ENCODE results near the gene MASP2.

Gene MASP2

GRCh38 chr1:11059155-11059967 lies 12.3 kb upstream of the MASP2 start:
- TF ChIP-seq SIN3A (IDR thresholded peaks at IDR 0.05; ENCODE audit: borderline replicate concordance, insufficient read depth, low read length) = no peak
- TF ChIP-seq FOXP2 (optimal IDR thresholded peaks at IDR 0.05; ENCODE audit: borderline replicate concordance, extremely low read depth, extremely low read length, insufficient read depth) = no peak
- no peak for TF ChIP-seq POLR2AphosphoS5 (IDR thresholded peaks at IDR 0.05; ENCODE audit: low read depth, low read length)
- TF ChIP-seq, protein P1, sequence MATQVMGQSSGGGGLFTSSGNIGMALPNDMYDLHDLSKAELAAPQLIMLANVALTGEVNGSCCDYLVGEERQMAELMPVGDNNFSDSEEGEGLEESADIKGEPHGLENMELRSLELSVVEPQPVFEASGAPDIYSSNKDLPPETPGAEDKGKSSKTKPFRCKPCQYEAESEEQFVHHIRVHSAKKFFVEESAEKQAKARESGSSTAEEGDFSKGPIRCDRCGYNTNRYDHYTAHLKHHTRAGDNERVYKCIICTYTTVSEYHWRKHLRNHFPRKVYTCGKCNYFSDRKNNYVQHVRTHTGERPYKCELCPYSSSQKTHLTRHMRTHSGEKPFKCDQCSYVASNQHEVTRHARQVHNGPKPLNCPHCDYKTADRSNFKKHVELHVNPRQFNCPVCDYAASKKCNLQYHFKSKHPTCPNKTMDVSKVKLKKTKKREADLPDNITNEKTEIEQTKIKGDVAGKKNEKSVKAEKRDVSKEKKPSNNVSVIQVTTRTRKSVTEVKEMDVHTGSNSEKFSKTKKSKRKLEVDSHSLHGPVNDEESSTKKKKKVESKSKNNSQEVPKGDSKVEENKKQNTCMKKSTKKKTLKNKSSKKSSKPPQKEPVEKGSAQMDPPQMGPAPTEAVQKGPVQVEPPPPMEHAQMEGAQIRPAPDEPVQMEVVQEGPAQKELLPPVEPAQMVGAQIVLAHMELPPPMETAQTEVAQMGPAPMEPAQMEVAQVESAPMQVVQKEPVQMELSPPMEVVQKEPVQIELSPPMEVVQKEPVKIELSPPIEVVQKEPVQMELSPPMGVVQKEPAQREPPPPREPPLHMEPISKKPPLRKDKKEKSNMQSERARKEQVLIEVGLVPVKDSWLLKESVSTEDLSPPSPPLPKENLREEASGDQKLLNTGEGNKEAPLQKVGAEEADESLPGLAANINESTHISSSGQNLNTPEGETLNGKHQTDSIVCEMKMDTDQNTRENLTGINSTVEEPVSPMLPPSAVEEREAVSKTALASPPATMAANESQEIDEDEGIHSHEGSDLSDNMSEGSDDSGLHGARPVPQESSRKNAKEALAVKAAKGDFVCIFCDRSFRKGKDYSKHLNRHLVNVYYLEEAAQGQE (IDR thresholded peaks at IDR 0.05; ENCODE audit: insufficient read depth in 1 of 2, low read depth in 2 of 2, low read length in 2 of 2) = no peak
- no peak for TF ChIP-seq TAF1 (IDR thresholded peaks at IDR 0.05; ENCODE audit: borderline replicate concordance, insufficient read depth, low read length)

DNA sequence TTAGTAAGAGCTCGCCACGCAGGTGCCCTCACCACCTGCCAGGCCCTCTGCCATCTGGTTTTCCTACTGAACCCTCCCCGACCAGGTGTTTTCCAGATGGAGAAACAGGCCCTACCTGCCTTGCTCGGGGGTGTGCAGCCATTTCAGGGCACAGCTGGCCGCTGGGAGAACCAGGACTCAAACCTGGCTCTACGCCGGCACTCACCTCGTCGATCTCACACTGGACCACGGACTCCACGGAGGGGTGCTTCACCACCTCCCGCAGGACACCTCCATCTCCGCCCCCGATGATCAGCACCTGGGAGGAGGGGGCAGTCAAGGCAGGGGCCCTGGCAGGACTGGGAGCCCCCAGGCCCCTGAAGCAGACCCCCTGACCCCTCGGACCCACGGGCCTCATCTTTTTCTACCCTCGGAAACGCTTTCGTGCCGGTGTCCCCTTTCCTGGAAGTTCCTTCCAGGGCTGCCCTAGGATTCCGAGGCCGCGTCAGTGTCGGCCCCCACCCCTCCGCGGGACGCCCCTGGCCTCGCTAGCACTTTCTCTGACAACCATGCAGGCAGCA lies 11.6 kb upstream of the MASP2 start:
- TF ChIP-seq FOXP2 (optimal IDR thresholded peaks at IDR 0.05; ENCODE audit: borderline replicate concordance, extremely low read depth, extremely low read length, insufficient read depth) (no peak), SIN3A (IDR thresholded peaks at IDR 0.05; ENCODE audit: borderline replicate concordance, insufficient read depth, low read length) (no peak), TAF1 (IDR thresholded peaks at IDR 0.05; ENCODE audit: borderline replicate concordance, insufficient read depth, low read length) (no peak), POLR2AphosphoS5 (IDR thresholded peaks at IDR 0.05; ENCODE audit: low read depth, low read length) (no peak)
- TF ChIP-seq, protein P1 (IDR thresholded peaks at IDR 0.05; ENCODE audit: insufficient read depth in 1 of 2, low read depth in 2 of 2, low read length in 2 of 2) = no peak

DNA sequence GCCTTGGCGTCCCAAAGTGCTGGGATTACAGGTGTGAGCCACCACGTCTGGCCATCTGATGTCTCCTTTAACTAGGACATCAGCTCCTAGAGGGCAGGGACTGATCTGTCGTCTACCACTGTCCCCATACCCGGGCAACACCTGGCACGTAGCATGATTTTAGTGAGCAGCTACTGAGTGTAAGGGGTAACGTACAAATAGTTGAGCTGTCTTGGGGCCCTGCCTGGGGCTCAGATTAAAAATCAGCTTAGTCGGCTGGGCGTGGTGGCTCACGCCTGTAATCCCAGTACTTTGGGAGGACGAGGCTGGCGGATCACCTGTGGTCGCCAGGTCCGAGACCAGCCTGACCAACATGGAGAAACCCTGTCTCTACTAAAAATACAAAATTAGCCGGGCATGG lies 11.0 kb upstream of the MASP2 start:
- TF ChIP-seq POLR2AphosphoS5 (IDR thresholded peaks at IDR 0.05; ENCODE audit: low read depth, low read length) (no peak), SIN3A (IDR thresholded peaks at IDR 0.05; ENCODE audit: borderline replicate concordance, insufficient read depth, low read length) (no peak), TAF1 (IDR thresholded peaks at IDR 0.05; ENCODE audit: borderline replicate concordance, insufficient read depth, low read length) (no peak)

DNA sequence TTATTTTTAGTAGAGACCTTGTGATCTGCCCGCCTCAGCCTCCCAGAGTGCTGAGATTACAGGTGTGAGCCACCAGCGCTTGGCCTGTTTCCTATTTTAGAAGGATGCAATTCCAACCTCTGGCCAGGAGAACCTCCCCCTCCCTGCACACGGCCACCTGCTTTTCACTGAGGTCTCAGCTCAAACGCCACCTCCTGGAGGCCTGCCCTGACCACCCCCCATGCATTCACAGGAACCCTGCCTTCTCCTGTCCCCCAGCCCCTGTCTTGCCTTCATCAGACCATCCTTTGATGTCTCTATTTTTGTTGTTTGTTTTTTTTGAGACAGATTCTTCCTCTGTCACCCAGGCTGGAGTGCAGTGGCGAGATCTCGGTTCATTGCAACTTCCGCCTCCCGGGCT lies 10.4 kb upstream of the MASP2 start:
- TF ChIP-seq SIN3A (IDR thresholded peaks at IDR 0.05; ENCODE audit: borderline replicate concordance, insufficient read depth, low read length) (no peak), POLR2AphosphoS5 (IDR thresholded peaks at IDR 0.05; ENCODE audit: low read depth, low read length) (no peak), FOXP2 (optimal IDR thresholded peaks at IDR 0.05; ENCODE audit: borderline replicate concordance, extremely low read depth, extremely low read length, insufficient read depth) (no peak), TAF1 (IDR thresholded peaks at IDR 0.05; ENCODE audit: borderline replicate concordance, insufficient read depth, low read length) (no peak)
- TF ChIP-seq, protein P1 (IDR thresholded peaks at IDR 0.05; ENCODE audit: insufficient read depth in 1 of 2, low read depth in 2 of 2, low read length in 2 of 2) = no peak

- TF ChIP-seq FOXP2 (optimal IDR thresholded peaks at IDR 0.05; ENCODE audit: borderline replicate concordance, extremely low read depth, extremely low read length, insufficient read depth) (no peak), SIN3A (IDR thresholded peaks at IDR 0.05; ENCODE audit: borderline replicate concordance, insufficient read depth, low read length) (no peak), POLR2AphosphoS5 (IDR thresholded peaks at IDR 0.05; ENCODE audit: low read depth, low read length) (no peak; the same call in 1 of the 2 replicates), TAF1 (IDR thresholded peaks at IDR 0.05; ENCODE audit: borderline replicate concordance, insufficient read depth, low read length) (no peak)
- TF ChIP-seq, protein P1 (IDR thresholded peaks at IDR 0.05; ENCODE audit: insufficient read depth in 1 of 2, low read depth in 2 of 2, low read length in 2 of 2) = no peak
Measured at GRCh38 chr1:11056504-11056903, 9.5 kb upstream of the MASP2 start.
